CD4-positive, alpha-beta T cell (primary cell): ENCODE data around the gene OFD1. TPM values are rescaled to one million over a fixed set of nuclear protein-coding genes. Genes with fewer than 3 reads are reported as not detected.
A peak's percentile ranks its signal among the peaks of the same experiment; 100 is the strongest.

Experiments used
- ATAC-seq: fragments of 200-7000 bp; cut with Tn5 transposase; one replicate; pipeline ENCODE4 v1.10.0; 2022; ENCODE audit warnings: mild to moderate bottlenecking; ENCODE audit not compliant: poor library complexity
- CTCF ChIA-PET: fragments of 350-600 bp; sonication (Branson Sonifier 250); formaldehyde crosslinking; loops from one replicate; lab custom pipeline; 2021; ENCODE audit warnings: antibody characterized with exemption, inconsistent platforms; lab: Charles Lee
- POLR2A ChIA-PET: fragments of 350-600 bp; sonication (Branson Sonifier 250); formaldehyde crosslinking; loops from one replicate; lab custom pipeline; 2021; ENCODE audit warnings: antibody characterized with exemption, inconsistent platforms; lab: Charles Lee
- DNase-seq, 14 experiments: peaks; one replicate each; pipeline ENCODE4 v3.0.0-alpha.2; 2013 to 2020; ENCODE audit warnings: mixed read lengths in 2 of 14
- H3K27ac ChIP-seq, 2 donors: one replicate each; pipeline versions ENCODE4 v1.5.1 to v1.7.0; 2013; ENCODE audit warnings: low read length in 2 of 2, low read depth in 1 of 2, mild to moderate bottlenecking in 1 of 2
- H3K27me3 ChIP-seq, 2 experiments: 1 replicate in 1 of 2; 2 replicates in 1 of 2; pipeline versions ENCODE4 v1.6.1 to v1.7.0; 2013; ENCODE audit warnings: low read length in 2 of 2, control low read depth in 1 of 2, mild to moderate bottlenecking in 1 of 2, moderate library complexity in 1 of 2; ENCODE audit not compliant: insufficient read depth in 2 of 2, control insufficient read depth in 1 of 2
- H3K36me3 ChIP-seq: one replicate; pipeline ENCODE4 v1.6.1; 2013; ENCODE audit warnings: low read length, control low read depth; ENCODE audit not compliant: insufficient read depth
- H3K4me1 ChIP-seq: one replicate; pipeline ENCODE4 v1.6.1; 2013; ENCODE audit warnings: low read length, control low read depth; ENCODE audit not compliant: insufficient read depth
- H3K4me3 ChIP-seq: one replicate; pipeline ENCODE4 v1.5.1; 2013; ENCODE audit warnings: mild to moderate bottlenecking, low read length, moderate library complexity
- H3K9me3 ChIP-seq, 2 experiments: 1 replicate in 1 of 2; 2 replicates in 1 of 2; pipeline versions ENCODE4 v1.6.1 to v1.7.0; 2013; ENCODE audit warnings: low read length in 2 of 2, mild to moderate bottlenecking in 2 of 2, control low read depth in 1 of 2, moderate library complexity in 1 of 2; ENCODE audit not compliant: control insufficient read depth in 1 of 2, insufficient read depth in 1 of 2
- H3K27ac Mint-ChIP-seq: one replicate; pipeline ENCODE4 v1.8.0; 2020; ENCODE audit warnings: mixed read lengths
- H3K27me3 Mint-ChIP-seq: one replicate; pipeline ENCODE4 v1.8.0; 2021; ENCODE audit warnings: mixed read lengths
- H3K36me3 Mint-ChIP-seq: one replicate; pipeline ENCODE4 v1.8.0; 2021; ENCODE audit warnings: low read depth, mixed read lengths
- H3K4me1 Mint-ChIP-seq: one replicate; pipeline ENCODE4 v1.8.0; 2021; ENCODE audit warnings: low read depth, mixed read lengths
- H3K4me3 Mint-ChIP-seq: one replicate; pipeline ENCODE4 v1.8.0; 2020; ENCODE audit warnings: mild to moderate bottlenecking, mixed read lengths
- H3K9me3 Mint-ChIP-seq: one replicate; pipeline ENCODE4 v1.8.0; 2020; ENCODE audit warnings: mixed read lengths
- intact Hi-C, 2 experiments: fragments of 100-400 bp; cut with DNase I in 1 of 2; cut with micrococcal nuclease in 1 of 2; formaldehyde crosslinking; loops; one replicate each; pipeline versions ENCODE4 v1.15.1 to v1.9.0; 2023 to 2025; cut with DNase I, micrococcal nuclease
- total RNA-seq, 174 experiments: library from RNA in 2 of 174; stranded (reverse) in 2 of 174; gene quantifications; one replicate each; pipeline ENCODE4 v1.2.3 and lab custom pipeline; 2021 to 2026
- TF ChIP-seq, protein P1 (sequence below): fragments of 200-600 bp; IDR thresholded peaks from one replicate; pipeline ENCODE4 v1.8.0; 2022; ENCODE audit warnings: antibody characterized with exemption, mild to moderate bottlenecking

OFD1 gene
- total RNA-seq, 2 experiments from 2014 or later: 59.1 to 60.0 TPM

DNA sequence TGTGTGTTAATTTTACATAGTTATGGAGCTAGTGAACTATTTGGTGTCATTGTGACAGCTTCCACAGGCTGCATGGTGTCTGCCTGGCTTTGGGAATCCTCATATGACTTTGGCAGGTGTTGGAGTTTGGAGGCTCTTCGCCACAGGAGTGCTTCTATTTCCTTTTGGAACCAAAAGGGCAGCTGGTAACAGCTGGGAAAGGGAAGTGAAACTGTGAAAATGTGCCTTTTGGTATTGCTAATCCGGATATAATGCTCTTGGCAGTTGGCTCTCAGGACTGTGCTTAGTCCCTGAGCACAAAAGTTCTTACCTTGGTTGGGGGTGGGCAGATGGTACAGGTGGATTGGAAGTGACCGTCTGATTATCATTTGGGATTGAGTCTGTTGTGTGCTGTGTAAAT, 18.1 kb downstream of the OFD1 start:
- ATAC-seq (no peak), DNase-seq (peak in 2 of 14 experiments; percentile 12 to 19)
- H3K27ac ChIP-seq: no peak overlapping the region
- TF ChIP-seq, protein P1, sequence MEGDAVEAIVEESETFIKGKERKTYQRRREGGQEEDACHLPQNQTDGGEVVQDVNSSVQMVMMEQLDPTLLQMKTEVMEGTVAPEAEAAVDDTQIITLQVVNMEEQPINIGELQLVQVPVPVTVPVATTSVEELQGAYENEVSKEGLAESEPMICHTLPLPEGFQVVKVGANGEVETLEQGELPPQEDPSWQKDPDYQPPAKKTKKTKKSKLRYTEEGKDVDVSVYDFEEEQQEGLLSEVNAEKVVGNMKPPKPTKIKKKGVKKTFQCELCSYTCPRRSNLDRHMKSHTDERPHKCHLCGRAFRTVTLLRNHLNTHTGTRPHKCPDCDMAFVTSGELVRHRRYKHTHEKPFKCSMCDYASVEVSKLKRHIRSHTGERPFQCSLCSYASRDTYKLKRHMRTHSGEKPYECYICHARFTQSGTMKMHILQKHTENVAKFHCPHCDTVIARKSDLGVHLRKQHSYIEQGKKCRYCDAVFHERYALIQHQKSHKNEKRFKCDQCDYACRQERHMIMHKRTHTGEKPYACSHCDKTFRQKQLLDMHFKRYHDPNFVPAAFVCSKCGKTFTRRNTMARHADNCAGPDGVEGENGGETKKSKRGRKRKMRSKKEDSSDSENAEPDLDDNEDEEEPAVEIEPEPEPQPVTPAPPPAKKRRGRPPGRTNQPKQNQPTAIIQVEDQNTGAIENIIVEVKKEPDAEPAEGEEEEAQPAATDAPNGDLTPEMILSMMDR: no peak
- H3K4me3 Mint-ChIP-seq: no peak overlapping the region
- H3K27me3 Mint-ChIP-seq: no peaks in the 10 kb centered on the region
- H3K9me3 ChIP-seq: no peaks in the 10 kb centered on the region
- no peaks in the 10 kb centered on the region for H3K27me3 ChIP-seq
- H3K27ac Mint-ChIP-seq: peak overlapping the region; percentile 64
- intact Hi-C loops: loop anchor here in 1 of 2 experiments (10.0 kb wide), 1 partner anchor 1572 kb away; no protein-coding TSS in a partner anchor
- peaks cover 49% of the 10 kb centered on the region for H3K36me3 ChIP-seq
- POLR2A ChIA-PET: interaction anchor here (2.6 kb wide), 1 partner anchor 18 kb away, joined by 12 read pairs; the partner anchor contains the start of genes OFD1 and TRAPPC2
- peaks cover 3% of the 10 kb centered on the region for H3K4me1 ChIP-seq
- no peak overlapping the region for H3K4me3 ChIP-seq
- H3K4me1 Mint-ChIP-seq: peaks cover 26% of the 10 kb centered on the region
- CTCF ChIA-PET: no interaction called here
- H3K9me3 Mint-ChIP-seq: no peaks in the 10 kb centered on the region
- peaks cover 62% of the 10 kb centered on the region for H3K36me3 Mint-ChIP-seq

DNA sequence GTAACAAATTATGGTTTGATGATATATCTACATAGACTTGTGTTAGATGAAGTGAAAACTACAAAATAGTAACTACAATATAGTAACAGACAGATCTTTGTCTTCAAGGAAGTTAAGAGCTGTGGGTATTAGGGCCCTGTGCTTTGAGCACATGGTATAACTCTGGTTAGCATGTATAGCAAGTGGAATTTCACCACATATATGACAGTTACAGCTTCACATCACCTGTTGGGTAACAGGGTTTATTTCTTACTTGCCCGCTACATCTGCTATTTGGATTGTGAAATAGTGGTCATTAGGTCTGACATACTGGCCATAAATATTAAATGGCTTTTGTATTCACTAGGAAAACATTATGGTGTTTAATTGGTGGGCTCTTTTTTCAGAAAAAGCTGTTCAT, 20.2 kb downstream of the OFD1 start:
- Histone ChIP-seq H3K4me1 (peaks cover 3% of the 10 kb centered on the region), H3K4me3 (no peak overlapping the region), H3K27ac (no peak overlapping the region), H3K36me3 (peaks cover 63% of the 10 kb centered on the region), H3K9me3 (no peaks in the 10 kb centered on the region), H3K27me3 (no peaks in the 10 kb centered on the region)
- TF ChIP-seq, protein P1: no peak
- Mint-ChIP-seq H3K9me3 (no peaks in the 10 kb centered on the region), H3K27ac (peak overlapping the region; percentile 63), H3K27me3 (no peaks in the 10 kb centered on the region), H3K4me1 (peaks cover 24% of the 10 kb centered on the region), H3K36me3 (peaks cover 75% of the 10 kb centered on the region), H3K4me3 (no peak overlapping the region)
- ATAC-seq: no peak
- ChIA-PET POLR2A (interaction anchor here (0.7 to 1.4 kb wide), 4 partner anchors 20 to 267 kb away, joined by 3 to 10 read pairs (median 4); partner anchors contain the start of genes OFD1, RAB9A and TRAPPC2), CTCF (interaction anchor here (1.2 kb wide), 1 partner anchor 277 kb away, joined by 3 read pairs; no protein-coding TSS in a partner anchor)
- intact Hi-C loops: loop anchor here (5.0 to 10.0 kb wide), 2 partner anchors 247 to 1570 kb away; no protein-coding TSS in a partner anchor
- no peak for DNase-seq

DNA sequence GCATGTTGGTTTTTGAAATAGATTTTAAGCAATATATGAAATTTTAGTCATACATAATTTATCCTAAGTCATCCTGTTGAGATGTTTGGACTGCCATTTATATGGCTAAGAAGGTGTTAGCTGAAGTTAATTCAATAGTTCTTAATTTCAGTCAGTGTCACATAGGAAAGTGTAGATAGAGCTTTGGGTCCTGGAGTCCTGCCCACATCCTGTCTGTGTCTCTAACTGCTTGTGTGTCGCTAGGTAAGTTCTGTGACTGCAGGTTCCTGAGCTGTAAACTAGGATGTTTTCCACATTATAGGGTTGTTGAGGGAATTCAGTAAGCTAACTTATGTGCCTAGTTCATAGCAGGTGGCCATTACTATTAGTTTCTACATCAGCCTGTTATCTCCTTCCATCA, 20.7 kb downstream of the OFD1 start:
- intact Hi-C loops: loop anchor here (5.0 to 10.0 kb wide), 2 partner anchors 248 to 1570 kb away; no protein-coding TSS in a partner anchor
- no peak overlapping the region for H3K27ac ChIP-seq

More for the DNA sequence above, 20.7 kb downstream of the OFD1 start:
- DNase-seq (peak in 4 of 14 experiments; percentile 21 to 56 (median 27)), ATAC-seq (peak; percentile 87)
- peaks cover 75% of the 10 kb centered on the region for H3K36me3 Mint-ChIP-seq
- TF ChIP-seq, protein P1: no peak
- H3K9me3 ChIP-seq: no peaks in the 10 kb centered on the region
- H3K27me3 Mint-ChIP-seq: no peaks in the 10 kb centered on the region
- H3K9me3 Mint-ChIP-seq: no peaks in the 10 kb centered on the region
- no peak overlapping the region for H3K4me3 Mint-ChIP-seq
- CTCF ChIA-PET: interaction anchor here (1.2 kb wide), 1 partner anchor 276 kb away, joined by 3 read pairs; no protein-coding TSS in a partner anchor
- peaks cover 20% of the 10 kb centered on the region for H3K4me1 Mint-ChIP-seq
- H3K4me1 ChIP-seq: peaks cover 3% of the 10 kb centered on the region
- no peaks in the 10 kb centered on the region for H3K27me3 ChIP-seq
- peaks cover 63% of the 10 kb centered on the region for H3K36me3 ChIP-seq
- POLR2A ChIA-PET: interaction anchor here (0.7 to 1.4 kb wide), 4 partner anchors 20 to 267 kb away, joined by 3 to 10 read pairs (median 4); partner anchors contain the start of genes OFD1, RAB9A and TRAPPC2
- H3K27ac Mint-ChIP-seq: peak overlapping the region; percentile 63
- no peak overlapping the region for H3K4me3 ChIP-seq
